HG03469 (cell line): Measurements from ENCODE around the gene NR3C1.

Experiments
- ATAC-seq: cut with Tn5 transposase; IDR thresholded peaks from one replicate; pipeline ENCODE4 v1.9.1; 2021; ENCODE audit warnings: mild to moderate bottlenecking, moderate library complexity, moderate number of reproducible peaks; ENCODE audit not compliant: unreplicated experiment

Gene NR3C1

GRCh38 chr5:143399616-143400540 is 3.6 kb downstream of the NR3C1 start:
- ATAC-seq: no peak

DNA sequence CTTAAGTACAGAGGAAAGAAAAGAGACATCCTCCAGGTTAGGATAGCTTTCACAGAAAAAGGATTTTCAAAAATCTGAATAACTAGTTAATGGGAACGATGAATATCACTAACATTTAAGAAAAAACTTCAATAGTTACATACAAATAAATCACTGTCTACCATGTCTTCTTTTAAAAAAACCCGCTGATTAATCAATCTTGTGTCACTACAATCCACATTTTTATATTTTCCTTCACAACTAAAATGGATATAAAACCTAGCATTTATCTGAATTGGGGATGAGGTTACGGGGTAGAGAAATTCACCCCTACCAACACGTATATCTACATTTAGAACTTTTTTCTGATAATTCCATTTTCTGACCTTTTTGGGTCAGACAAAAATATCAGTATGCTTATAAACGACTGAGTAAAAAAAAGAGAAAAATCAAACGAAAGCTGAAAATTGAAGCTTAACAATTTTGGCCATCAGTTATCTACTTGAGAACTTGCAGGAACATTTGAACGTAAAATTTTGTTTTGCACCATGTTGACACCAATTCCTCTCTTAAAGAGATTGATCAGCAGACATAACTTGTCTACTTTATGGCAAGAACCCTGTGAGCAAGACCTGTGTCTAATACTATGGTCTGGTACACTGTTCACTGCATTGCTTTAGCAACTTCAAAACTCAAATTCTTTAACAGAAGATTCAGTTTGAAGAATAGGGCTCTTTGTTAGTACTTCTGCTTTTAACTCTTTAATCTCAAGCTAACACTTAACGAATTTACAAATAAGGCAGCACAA is 4.8 kb downstream of the NR3C1 start:
- no peak for ATAC-seq

DNA sequence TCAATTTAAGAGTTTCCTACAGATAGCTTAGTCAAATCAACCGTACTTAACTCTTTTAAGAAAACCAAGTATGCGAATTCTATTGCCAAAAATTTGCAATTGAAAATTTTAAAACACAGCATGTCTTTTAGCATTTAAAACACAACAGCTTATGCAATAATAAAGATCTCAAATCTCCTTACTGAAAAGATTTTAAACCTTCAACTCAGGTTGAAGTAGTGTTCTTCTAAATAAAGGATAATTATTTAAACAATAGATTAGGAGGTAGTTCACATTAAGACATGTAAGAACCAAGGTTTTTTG is 5.5 kb downstream of the NR3C1 start:
- no peak for ATAC-seq

DNA sequence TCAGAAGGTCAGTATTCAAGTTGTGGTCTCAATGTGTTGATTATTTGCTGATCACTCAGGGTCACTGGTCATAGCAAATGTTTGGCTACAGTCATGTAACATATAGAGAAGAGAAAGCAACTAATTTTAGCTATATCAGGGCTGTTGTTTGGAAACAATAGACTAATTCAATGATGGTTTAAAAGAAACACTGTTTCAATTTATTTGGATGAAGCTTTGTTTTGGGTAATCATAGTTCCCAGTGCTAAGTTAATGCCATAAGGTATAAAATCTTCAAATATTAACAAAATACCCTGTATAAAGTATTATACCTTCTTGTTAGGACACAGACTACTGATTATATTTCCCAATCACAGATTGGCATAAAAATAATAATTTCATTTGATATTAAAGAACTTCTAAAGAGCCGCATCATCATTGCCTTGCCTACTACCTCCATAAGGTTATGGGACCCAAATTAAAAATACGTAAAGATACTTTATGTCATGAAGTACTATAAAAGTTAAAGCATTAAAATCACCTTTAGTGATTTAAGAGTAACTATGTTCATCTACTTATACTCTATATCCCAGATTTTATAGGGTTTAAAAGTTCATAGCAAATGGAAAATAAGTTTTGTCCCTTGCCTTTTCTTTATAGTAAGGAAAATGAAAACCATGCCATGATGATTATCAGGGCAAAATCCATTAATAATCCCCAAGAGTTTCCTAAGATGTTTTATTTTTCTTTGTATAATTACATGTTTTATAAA is 6.0 kb downstream of the NR3C1 start:
- ATAC-seq: no peak

DNA sequence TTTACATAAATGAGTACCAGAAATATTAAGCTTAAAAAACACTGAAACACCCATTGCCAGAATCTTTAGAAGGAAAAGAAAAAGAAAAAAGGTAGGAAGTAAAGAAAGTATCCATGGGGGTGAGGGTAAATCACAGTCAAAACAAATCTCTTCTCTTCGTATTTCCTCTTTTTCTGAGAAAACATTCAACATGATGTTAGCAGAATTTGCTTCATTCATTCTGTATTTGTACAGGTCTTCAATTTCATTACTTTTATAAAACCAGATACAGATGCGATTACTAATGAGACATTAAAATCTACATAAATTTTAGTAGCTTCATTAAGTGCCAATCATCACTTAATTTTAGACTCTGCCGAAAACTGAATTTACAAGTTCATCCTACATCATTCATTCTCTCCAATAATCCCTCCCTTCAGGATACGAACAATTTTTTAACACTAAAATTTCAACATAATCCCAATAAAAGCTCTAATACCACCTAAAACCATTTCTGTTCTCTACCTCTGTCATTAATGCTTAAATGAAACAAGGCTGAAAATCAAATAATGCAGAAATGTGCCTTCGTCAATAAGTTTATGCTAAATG is 7.0 kb downstream of the NR3C1 start:
- ATAC-seq: no peak

GRCh38 chr5:143395638-143396352 is 7.7 kb downstream of the NR3C1 start:
- ATAC-seq: peak; percentile 28

- no peak for ATAC-seq
Measured at GRCh38 chr5:143393524-143393923, 10.0 kb downstream of the NR3C1 start.

DNA sequence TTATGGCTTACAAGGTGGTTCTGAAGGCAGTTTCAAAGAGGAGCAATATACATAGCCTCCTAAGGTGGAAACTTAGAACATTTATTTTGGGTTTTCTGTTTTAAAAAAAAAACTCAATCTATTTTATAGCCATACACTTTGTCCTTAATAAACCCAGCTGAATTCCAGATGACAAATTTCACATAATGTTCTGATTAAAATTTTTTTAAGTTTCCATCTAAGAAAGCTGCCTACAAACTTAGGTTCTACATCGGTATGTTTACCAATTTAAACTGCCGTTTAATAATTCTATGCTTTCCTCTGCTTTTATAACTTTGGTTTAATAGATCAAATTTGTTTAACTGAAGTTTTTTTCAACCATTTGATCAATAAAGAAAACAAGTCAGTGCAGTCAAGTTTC is 12.5 kb downstream of the NR3C1 start:
- ATAC-seq: no peak

DNA sequence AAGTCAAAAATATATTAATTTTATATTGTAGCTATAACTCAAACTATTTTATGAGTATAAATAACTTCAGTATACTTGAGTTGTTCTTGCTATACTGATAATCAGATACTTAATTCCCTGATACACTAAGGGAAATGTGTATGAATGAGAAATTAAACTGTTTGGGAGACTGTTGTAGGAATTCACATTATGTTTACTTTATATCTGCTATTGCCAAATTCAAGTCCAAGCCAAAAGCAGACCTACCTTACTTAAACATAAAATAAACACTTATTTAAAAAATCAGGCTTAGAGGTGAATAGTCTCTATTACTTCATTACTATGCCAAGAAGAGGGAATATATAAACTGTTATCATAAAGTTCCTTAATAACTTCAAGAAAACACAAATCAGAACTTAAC is 13.2 kb downstream of the NR3C1 start:
- ATAC-seq: no peak

- ATAC-seq: no peak
Measured at GRCh38 chr5:143386725-143387124, 16.8 kb downstream of the NR3C1 start.

- ATAC-seq: no peak
Measured at GRCh38 chr5:143384865-143385657, 18.4 kb downstream of the NR3C1 start.

- ATAC-seq: no peak
Measured at GRCh38 chr5:143383988-143384387, 19.5 kb downstream of the NR3C1 start.

DNA sequence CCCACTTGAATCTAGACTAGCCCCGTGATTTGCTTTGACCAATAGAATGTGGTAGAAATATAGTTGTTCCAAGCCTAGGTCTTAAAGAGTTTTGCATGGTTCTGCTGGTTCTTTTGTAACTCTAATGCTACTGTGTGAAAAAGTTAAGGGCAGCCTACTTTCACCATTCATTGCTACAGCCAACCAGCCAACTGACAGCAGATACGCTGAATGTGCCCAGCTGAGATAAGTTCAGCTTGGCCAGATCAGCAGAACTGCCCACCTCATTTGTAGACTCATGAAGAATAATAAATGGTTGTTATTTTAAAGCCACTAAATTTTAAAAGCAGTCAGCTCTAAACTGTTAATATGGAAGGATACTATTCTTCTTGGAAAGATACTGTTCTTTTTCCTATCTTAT is 23.9 kb downstream of the NR3C1 start:
- no peak for ATAC-seq

DNA sequence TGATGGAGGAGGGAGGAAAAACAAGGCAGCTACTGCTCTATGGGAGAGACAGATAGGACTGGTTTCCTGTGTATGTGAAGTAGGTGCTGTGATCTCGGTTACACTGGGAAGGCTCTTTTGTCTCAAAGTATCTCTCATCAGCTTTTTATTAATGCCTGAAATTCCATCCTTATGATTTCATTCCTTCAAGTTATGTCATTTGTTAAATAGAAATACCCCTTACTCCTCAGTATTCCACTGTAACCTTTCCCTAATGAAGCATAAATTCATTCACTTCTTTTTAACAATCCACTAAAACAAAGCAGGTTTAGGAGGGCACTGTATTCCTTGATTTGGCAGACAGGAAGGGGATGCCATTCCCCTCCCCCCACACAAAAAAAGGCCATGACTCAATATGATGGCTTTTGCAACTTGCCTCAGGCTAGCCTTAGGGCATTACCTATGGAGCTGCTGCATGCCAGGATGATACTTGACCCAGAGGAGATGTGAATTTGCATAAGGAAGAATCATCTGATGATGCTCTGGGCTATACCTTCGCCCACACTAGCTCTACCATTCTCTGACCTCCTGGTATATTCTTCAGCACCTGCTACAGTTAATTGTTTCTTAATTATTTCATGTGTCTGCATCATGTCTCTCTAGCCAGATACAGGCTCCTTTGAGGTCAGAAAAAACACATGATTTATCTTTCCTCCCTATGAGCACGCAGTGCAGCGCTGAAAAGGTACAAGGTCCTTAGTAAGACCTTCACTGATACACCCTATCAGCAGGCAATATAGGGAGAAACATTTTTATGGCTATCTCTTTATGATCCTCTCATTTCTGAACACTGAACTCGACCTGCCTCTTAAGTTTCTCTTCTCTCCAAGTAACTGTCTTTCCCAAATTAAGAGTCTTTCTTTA is 26.3 kb downstream of the NR3C1 start:
- no peak for ATAC-seq

DNA sequence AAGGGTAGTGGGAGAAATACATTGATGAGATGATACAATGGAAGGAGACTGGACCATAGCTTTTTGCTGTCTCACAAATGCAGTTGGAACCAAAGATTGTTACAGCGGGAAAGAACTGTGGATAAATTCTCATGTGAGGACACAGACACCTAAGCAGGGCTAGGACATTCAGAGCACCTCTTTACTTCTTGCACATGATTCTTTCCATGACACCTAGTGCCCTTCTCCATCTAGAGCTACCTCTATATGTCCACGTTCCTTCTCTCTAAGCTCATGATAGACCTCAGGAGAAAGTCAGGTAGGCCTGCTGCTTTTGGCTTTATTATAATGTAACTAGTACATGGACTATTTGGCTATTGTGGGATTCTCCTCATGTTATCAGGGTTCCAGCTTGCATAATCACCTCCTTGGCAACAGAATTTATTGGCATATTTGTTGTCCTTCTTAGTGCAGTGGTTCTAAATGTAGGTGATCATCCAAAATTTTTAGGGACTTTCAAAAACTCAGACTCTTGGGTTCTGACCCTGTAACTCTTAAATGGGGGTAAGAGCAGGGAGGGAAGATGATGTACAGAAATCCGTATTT is 27.2 kb downstream of the NR3C1 start:
- no peak for ATAC-seq

GRCh38 chr5:143374496-143375217 is 28.8 kb downstream of the NR3C1 start:
- ATAC-seq: no peak

- ATAC-seq: no peak
Measured at GRCh38 chr5:143373076-143373475, 30.4 kb downstream of the NR3C1 start.
